Chondrocyte (in vitro differentiated cells): Measurements from ENCODE around the gene PTPRU. TPM values are rescaled to one million over a fixed set of nuclear protein-coding genes. Genes with fewer than 3 reads are reported as not detected.

Experiments
- DNase-seq: peaks from one replicate; pipeline ENCODE4 v3.0.0; 2021; ENCODE audit warnings: mixed read lengths, low spot score
- H3K27ac Mint-ChIP-seq: one replicate; pipeline ENCODE4 v1.8.0; 2021; ENCODE audit warnings: mild to moderate bottlenecking, moderate library complexity, mixed read lengths; ENCODE audit not compliant: unreplicated experiment
- H3K27me3 Mint-ChIP-seq: 2 replicates; pipeline ENCODE4 v1.8.0; 2021; ENCODE audit warnings: low read depth, mixed read lengths
- H3K36me3 Mint-ChIP-seq: 2 replicates; pipeline ENCODE4 v1.8.0; 2021; ENCODE audit warnings: low read depth, mixed read lengths
- H3K4me1 Mint-ChIP-seq: 2 replicates; pipeline ENCODE4 v1.8.0; 2021; ENCODE audit warnings: low read depth, mild to moderate bottlenecking, mixed read lengths
- H3K4me3 Mint-ChIP-seq: one replicate; pipeline ENCODE4 v1.8.0; 2021; ENCODE audit warnings: mild to moderate bottlenecking, moderate library complexity, mixed read lengths; ENCODE audit not compliant: unreplicated experiment
- H3K9me3 Mint-ChIP-seq: 2 replicates; pipeline ENCODE4 v1.8.0; 2021; ENCODE audit warnings: low read depth, mixed read lengths
- CTCF ChIP-seq: fragments of 200-600 bp; sonication (generic); IDR thresholded peaks from 2 replicates; pipeline ENCODE4 v1.5.0; 2021; ENCODE audit warnings: antibody characterized with exemption, mild to moderate bottlenecking, moderate library complexity
- total RNA-seq: library from RNA; stranded (reverse); gene quantifications from 3 replicates; pipeline ENCODE4 v1.2.1, GENCODE V29; 2021

Gene PTPRU
- total RNA-seq, 1 donor from 2014 or later, result 12.6 TPM

DNA sequence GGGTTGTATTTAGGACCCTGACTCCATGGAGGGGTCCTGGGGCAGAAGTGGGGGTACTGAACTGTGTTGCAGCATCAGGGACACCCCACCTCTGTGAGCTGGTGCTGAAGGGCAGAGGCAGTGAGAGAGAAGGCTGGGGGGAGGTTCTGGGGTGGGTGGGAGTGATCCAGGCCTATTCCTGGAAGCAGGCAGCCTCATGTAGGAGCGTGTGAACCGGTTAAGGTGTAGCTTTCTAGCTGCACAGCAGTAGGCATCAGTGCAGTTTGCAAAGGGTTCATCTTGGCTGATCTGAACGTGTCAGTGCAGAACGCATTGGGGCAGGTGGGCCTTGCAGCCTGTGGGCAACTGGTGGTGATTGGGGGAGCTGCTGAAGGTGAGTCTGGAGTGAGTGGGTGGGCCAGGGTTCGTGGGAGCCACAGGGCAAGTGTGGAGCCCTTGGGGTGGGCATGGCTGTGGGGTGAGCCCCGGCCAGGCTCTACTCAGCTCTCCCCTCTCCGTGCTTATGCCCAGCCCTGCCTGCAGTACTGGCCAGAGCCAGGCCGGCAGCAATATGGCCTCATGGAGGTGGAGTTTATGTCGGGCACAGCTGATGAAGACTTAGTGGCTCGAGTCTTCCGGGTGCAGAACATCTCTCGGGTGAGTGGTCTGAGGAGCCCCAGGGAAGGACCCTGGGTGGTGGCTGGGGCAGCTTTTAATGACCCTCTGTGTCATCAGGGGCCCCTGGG is 86.7 kb downstream of the PTPRU start:
- Mint-ChIP-seq H3K4me3 (no peak overlapping the region), H3K27ac (no peak overlapping the region), H3K27me3 (no peaks in the 10 kb centered on the region), H3K4me1 (no peaks in the 10 kb centered on the region), H3K9me3 (no peaks in the 10 kb centered on the region), H3K36me3 (peaks cover 7% of the 10 kb centered on the region)
- no peak for DNase-seq
- TF ChIP-seq CTCF, result no peak

DNA sequence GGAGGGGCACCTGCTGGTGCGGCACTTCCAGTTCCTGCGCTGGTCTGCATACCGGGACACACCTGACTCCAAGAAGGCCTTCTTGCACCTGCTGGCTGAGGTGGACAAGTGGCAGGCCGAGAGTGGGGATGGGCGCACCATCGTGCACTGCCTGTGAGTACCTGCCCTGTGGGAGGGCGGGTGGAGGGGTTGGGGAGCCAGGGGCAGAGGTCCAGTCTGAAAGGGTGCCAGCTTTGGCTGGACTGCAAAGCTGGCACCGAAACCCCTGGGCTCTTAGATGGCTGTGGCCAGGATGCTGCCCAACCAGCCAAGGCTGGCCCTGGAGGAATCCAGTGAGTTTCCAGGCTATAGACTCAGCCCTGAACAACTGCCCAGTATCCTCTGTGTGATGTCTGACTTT is 87.3 kb downstream of the PTPRU start:
- no peaks in the 10 kb centered on the region for H3K4me1 Mint-ChIP-seq
- DNase-seq, result no peak

GRCh38 chr1:29324202-29324601 is 87.9 kb downstream of the PTPRU start:
- TF ChIP-seq CTCF, result no peak
- H3K36me3 Mint-ChIP-seq, result peaks cover 4% of the 10 kb centered on the region
- H3K4me1 Mint-ChIP-seq, result no peaks in the 10 kb centered on the region
- H3K4me3 Mint-ChIP-seq, result no peak overlapping the region
- no peak for DNase-seq
- H3K27me3 Mint-ChIP-seq, result no peaks in the 10 kb centered on the region
- H3K27ac Mint-ChIP-seq, result no peak overlapping the region
- no peaks in the 10 kb centered on the region for H3K9me3 Mint-ChIP-seq

More for the DNA sequence above, 87.3 kb downstream of the PTPRU start:
- Mint-ChIP-seq H3K4me3 (no peak overlapping the region), H3K27ac (no peak overlapping the region), H3K9me3 (no peaks in the 10 kb centered on the region), H3K27me3 (no peaks in the 10 kb centered on the region), H3K36me3 (peaks cover 7% of the 10 kb centered on the region)
- TF ChIP-seq CTCF, result no peak

GRCh38 chr1:29324771-29325351 is 88.5 kb downstream of the PTPRU start:
- H3K4me1 Mint-ChIP-seq, result no peaks in the 10 kb centered on the region

DNA sequence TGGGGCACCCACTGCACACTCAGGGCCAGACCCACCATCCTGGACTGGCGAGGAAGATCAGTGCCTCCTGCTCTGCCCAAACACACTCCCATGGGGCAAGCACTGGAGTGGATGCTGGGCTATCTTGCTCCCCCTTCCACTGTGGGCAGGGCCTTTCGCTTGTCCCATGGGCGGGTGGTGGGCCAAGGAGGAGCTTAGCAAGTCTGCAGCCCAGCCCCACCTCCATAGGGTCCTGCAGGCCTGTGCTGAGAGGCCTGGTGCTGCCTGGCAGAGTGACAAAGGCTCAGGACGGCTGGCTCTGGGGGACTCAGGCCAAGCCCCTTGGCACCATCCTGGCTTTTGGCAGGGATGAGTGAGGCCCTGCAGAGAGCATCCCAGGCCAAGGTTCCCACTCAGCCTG is 89.4 kb downstream of the PTPRU start:
- Mint-ChIP-seq H3K27me3 (peaks cover 5% of the 10 kb centered on the region), H3K9me3 (no peaks in the 10 kb centered on the region), H3K4me1 (no peaks in the 10 kb centered on the region), H3K4me3 (no peak overlapping the region), H3K27ac (no peak overlapping the region), H3K36me3 (peaks cover 3% of the 10 kb centered on the region)
- DNase-seq, result no peak
- TF ChIP-seq CTCF, result no peak

More at GRCh38 chr1:29324771-29325351, 88.5 kb downstream of the PTPRU start:
- Mint-ChIP-seq H3K27ac (no peak overlapping the region), H3K9me3 (no peaks in the 10 kb centered on the region), H3K4me3 (no peak overlapping the region), H3K36me3 (peaks cover 4% of the 10 kb centered on the region), H3K27me3 (peaks cover 3% of the 10 kb centered on the region)
- no peak for TF ChIP-seq CTCF
- DNase-seq, result no peak
